ENCODE measurements around the gene RNF182.

- TF ChIP-seq ESRRG (CRISPR knock-in tag; IDR thresholded peaks at IDR 0.05) (no peak), OSR1 (CRISPR knock-in tag; IDR thresholded peaks at IDR 0.05) (no peak), CSRNP3 (CRISPR knock-in tag; IDR thresholded peaks at IDR 0.05) (no peak), PPARA (CRISPR knock-in tag; IDR thresholded peaks at IDR 0.05; ENCODE audit: borderline replicate concordance) (no peak)
Measured at GRCh38 chr6:14020551-14020950, 95.8 kb downstream of the RNF182 start.

All from SK-N-SH treated with all-trans-retinoic acid at 6 μM for 48 hours (cell line).